ENCODE results near the gene ZNF729. TPM values are rescaled to one million over a fixed set of nuclear protein-coding genes. Genes with fewer than 3 reads are reported as not detected.

Gene ZNF729
- total and polyA plus RNA-seq, 12 donors, result not detected

DNA sequence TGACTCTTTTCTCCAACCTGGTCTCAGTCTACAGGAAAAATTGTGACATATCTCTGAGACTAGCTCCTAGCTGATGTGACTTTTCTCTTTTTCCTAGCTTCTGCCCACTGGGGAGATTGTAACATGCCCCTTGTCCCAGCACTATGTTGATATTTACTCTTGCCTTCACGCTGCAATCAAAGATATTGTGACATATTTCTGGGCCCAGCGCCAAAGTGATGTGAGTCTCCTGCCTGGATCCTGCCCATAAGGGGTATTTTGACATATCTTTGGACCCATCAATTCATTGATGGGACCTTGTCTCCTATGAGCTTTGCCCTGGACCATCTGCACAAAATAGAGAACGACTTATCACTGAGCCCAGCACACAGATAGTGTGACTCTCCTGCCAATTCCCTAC, 41.1 kb downstream of the ZNF729 start:
- ATAC-seq, result no peak
- H3K9me3 ChIP-seq, result peaks cover 0 to 92% (median 4%) of the 10 kb centered on the region in 11 donors
- H3K4me1 ChIP-seq, result no peaks in the 10 kb centered on the region
- 77 to 82% methylated on average over 3 of the region's 3 CpGs for WGBS, 2 donors
- TF ChIP-seq, protein P1, sequence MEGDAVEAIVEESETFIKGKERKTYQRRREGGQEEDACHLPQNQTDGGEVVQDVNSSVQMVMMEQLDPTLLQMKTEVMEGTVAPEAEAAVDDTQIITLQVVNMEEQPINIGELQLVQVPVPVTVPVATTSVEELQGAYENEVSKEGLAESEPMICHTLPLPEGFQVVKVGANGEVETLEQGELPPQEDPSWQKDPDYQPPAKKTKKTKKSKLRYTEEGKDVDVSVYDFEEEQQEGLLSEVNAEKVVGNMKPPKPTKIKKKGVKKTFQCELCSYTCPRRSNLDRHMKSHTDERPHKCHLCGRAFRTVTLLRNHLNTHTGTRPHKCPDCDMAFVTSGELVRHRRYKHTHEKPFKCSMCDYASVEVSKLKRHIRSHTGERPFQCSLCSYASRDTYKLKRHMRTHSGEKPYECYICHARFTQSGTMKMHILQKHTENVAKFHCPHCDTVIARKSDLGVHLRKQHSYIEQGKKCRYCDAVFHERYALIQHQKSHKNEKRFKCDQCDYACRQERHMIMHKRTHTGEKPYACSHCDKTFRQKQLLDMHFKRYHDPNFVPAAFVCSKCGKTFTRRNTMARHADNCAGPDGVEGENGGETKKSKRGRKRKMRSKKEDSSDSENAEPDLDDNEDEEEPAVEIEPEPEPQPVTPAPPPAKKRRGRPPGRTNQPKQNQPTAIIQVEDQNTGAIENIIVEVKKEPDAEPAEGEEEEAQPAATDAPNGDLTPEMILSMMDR (IDR thresholded peaks at IDR 0.05), result no peak
- no peaks in the 10 kb centered on the region for H3K36me3 ChIP-seq
- intact Hi-C loops (cut with DNase I), result no loop called here
- DNase-seq, result no peak
- H3K4me3 ChIP-seq, result no peak overlapping the region
- no peak overlapping the region for H3K27ac ChIP-seq
- no peaks in the 10 kb centered on the region for H3K27me3 ChIP-seq

DNA sequence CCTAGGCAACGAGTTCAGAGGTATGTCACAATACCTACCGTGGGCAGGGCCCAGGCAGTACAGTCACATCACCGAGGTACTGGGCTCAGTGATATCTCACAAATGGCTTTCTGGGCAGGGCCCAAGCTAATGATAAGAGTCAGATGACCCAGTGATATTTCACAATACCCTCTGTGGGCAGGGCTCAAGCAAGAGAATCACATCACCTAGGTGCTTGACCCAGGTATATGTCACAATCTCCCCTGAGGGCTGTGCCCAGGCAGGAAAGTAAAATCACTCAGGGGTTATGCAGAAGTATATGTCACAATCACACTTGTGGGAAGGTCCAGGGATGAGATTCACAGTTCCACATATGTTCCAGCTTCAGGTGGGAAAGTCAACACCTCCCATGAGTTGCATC, 45.3 kb downstream of the ZNF729 start:
- no peak for DNase-seq
- TF ChIP-seq, protein P1 (IDR thresholded peaks at IDR 0.05), result no peak
- intact Hi-C loops (cut with DNase I), result no loop called here
- Histone ChIP-seq H3K27me3 (no peaks in the 10 kb centered on the region), H3K27ac (no peak overlapping the region), H3K9me3 (peaks cover 0 to 90% (median 0%) of the 10 kb centered on the region in 11 donors), H3K4me3 (no peak overlapping the region), H3K36me3 (no peaks in the 10 kb centered on the region), H3K4me1 (no peaks in the 10 kb centered on the region)
- 76 to 77% methylated on average over 3 of the region's 3 CpGs for WGBS, 2 donors
- no peak for ATAC-seq

DNA sequence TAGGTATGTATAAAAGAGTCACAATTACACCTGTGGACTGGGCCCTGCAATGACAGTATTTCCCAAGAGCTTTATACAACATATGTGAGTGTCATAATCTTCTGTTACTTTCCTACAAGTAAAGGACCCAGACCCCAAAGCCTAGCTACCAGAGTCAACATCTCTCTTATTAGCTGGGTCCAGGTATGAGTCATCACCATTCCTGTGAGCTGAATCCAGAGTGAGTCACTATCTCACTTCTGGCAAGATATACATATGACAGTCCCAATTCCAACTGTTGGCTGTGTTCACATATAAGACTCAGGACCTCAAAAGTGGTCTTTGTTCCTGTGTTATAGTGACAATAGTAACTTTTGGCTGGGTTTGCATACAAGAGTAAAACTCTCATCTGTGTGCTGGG, 46.7 kb downstream of the ZNF729 start:
- TF ChIP-seq, protein P1 (IDR thresholded peaks at IDR 0.05), result no peak
- Histone ChIP-seq H3K4me3 (no peak overlapping the region), H3K9me3 (peaks cover 0 to 76% (median 0%) of the 10 kb centered on the region in 11 donors), H3K4me1 (no peaks in the 10 kb centered on the region), H3K27ac (no peak overlapping the region), H3K27me3 (no peaks in the 10 kb centered on the region), H3K36me3 (no peaks in the 10 kb centered on the region)
- DNase-seq, result no peak
- no peak for ATAC-seq
- intact Hi-C loops (cut with DNase I), result no loop called here

DNA sequence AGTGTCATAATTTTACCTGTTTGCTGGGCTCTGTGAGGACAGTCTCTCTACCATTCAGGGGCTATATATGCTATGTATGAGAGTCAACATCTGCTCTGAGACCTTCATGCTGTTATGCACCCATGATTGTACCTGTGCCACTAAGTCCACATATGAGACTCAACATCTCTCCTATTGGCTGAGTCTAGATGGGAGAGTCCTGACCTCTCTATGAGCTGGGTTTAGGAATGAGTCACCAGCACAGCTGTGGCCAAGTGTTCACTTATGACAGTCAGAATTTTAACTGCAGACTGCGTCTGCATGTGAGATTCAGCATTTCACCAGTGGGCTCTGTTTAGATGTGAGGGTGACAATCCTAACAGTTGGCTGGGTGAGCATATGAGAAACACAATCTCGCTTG, 49.5 kb downstream of the ZNF729 start:
- Histone ChIP-seq H3K9me3 (peaks cover 0 to 72% (median 0%) of the 10 kb centered on the region in 11 donors), H3K4me1 (no peaks in the 10 kb centered on the region), H3K36me3 (no peaks in the 10 kb centered on the region), H3K27me3 (no peaks in the 10 kb centered on the region), H3K27ac (no peak overlapping the region), H3K4me3 (no peak overlapping the region)
- 75 to 78% methylated on average over 2 of the region's 2 CpGs for WGBS, 2 donors
- intact Hi-C loops (cut with DNase I), result no loop called here
- TF ChIP-seq, protein P1 (IDR thresholded peaks at IDR 0.05), result no peak
- DNase-seq (no peak), ATAC-seq (no peak)
